Gastroesophageal sphincter (tissue), 4 donors: ENCODE data around the gene MRPL23. TPM values are rescaled to one million over a fixed set of nuclear protein-coding genes. Genes with fewer than 3 reads are reported as not detected.

Experiments used
- ATAC-seq: fragments of 150-250 bp; one replicate; pipeline ENCODE4 v1.9.1; 2016; ENCODE audit warnings: mild to moderate bottlenecking, moderate library complexity
- H3K27ac ChIP-seq, 4 donors: fragments of 200-600 bp; sonication (generic) in 3 of 4; 1 replicate in 3 of 4; 2 replicates in 1 of 4; pipeline ENCODE4 v1.5.1; 2016 to 2019
- H3K27me3 ChIP-seq: fragments of 200-600 bp; sonication (generic); one replicate; pipeline ENCODE4 v1.5.1; 2019
- H3K36me3 ChIP-seq, 2 donors: fragments of 200-600 bp; sonication (generic); one replicate each; pipeline ENCODE4 v1.5.1; 2019; ENCODE audit warnings: control low read depth in 1 of 2
- H3K4me1 ChIP-seq, 3 donors: fragments of 200-600 bp; sonication (generic); 1 replicate in 2 of 3; 2 replicates in 1 of 3; pipeline ENCODE4 v1.5.1; 2016 to 2019; ENCODE audit warnings: control low read depth in 2 of 3
- H3K4me3 ChIP-seq, 2 donors: fragments of 200-600 bp; sonication (generic); one replicate each; pipeline ENCODE4 v1.5.1; 2019; ENCODE audit warnings: mild to moderate bottlenecking in 1 of 2, moderate library complexity in 1 of 2
- H3K9me3 ChIP-seq, 3 donors: fragments of 200-600 bp; sonication (generic); one replicate each; pipeline ENCODE4 v1.5.1; 2017 to 2019; ENCODE audit warnings: control low read depth in 2 of 3
- EP300 ChIP-seq: sonication (generic); formaldehyde crosslinking; IDR thresholded peaks from one replicate; pipeline ENCODE4 v1.6.1; 2017; ENCODE audit warnings: antibody characterized with exemption, mild to moderate bottlenecking
- POLR2A ChIP-seq, 2 donors: fragments of 450-650 bp; IDR thresholded peaks; one replicate each; pipeline ENCODE4 v1.6.1; 2017; ENCODE audit warnings: antibody characterized with exemption in 2 of 2, mild to moderate bottlenecking in 2 of 2, moderate library complexity in 1 of 2
- POLR2AphosphoS5 ChIP-seq: sonication (generic); formaldehyde crosslinking; IDR thresholded peaks from one replicate; pipeline ENCODE4 v1.6.1; 2017; ENCODE audit warnings: antibody characterized with exemption
- WGBS, 2 donors: methylation state at CpG; one replicate each; pipeline ENCODE4 v1.1.5; 2018; ENCODE audit warnings: low coverage in 1 of 2; 5-methylcytosine and 5-hydroxymethylcytosine counted together
- total RNA-seq, 4 donors: library from RNA; depleted of rRNA; stranded (reverse); fragments of >200 nt; gene quantifications; one replicate each; pipeline ENCODE4 v1.1.0, GENCODE V29; 2016
- TF ChIP-seq, protein P1 (sequence below), 4 experiments: fragments of 200-600 bp in 2 of 4; fragments of 450-650 bp in 2 of 4; sonication (generic) in 1 of 4; IDR thresholded peaks; one replicate each; pipeline ENCODE4 v1.5.1; 2017 to 2019; ENCODE audit warnings: antibody characterized with exemption in 4 of 4, mild to moderate bottlenecking in 2 of 4, moderate library complexity in 2 of 4

MRPL23 gene
- total RNA-seq, 4 donors from 2014 or later, result 87.0 to 132 (median 106) TPM

DNA sequence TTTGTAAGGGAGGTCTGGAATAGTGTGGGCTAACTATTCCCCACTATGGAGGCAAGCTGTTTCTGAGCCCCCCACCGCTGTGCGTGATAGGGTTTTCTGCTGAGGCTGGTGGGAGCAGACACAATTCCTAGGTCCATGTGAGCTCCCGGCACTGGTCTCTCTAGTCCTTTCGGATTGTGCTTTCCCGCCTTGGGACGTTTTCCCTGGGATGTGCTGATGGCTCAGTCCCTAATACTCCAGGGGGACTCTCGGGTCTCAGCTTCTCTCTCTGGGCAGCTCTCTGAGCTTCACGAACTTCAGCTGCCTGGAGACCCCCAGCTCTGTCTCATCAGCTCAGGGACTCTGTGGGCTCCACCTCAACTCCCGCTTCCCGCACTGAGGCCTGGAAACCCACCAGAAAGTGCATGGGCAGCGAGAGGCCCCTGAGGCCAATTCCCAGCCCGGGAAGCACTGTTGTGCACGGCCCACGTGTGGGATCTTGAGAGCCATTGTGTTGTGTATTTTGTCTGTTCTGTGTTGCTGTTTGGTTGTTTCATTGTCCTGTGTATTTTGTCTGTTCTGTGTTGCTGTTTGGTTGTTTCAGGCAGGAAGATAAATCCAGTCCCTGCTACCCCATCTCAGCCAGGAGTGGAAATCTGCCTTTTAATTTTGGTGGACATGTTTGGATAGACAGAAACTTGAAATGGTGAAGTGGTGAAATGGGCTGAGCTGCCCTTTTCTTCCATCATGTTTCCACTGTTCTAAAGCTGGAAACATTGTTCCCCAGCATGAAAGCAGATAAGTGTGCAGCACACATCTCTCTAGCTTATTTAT lies 40.3 kb upstream of the MRPL23 start:
- Histone ChIP-seq H3K4me1 (peaks cover 0 to 31% (median 2%) of the 10 kb centered on the region in 3 donors), H3K9me3 (no peaks in the 10 kb centered on the region), H3K27ac (peak overlapping the region in 3 of 4 donors; percentile 63 to 80 (median 77)), H3K36me3 (no peaks in the 10 kb centered on the region), H3K27me3 (no peaks in the 10 kb centered on the region), H3K4me3 (no peak overlapping the region)
- WGBS, 2 donors, result 72% methylated on average over 11 of the region's 14 CpGs; no CpG with 5 or more reads in 1 of the 2 donors
- TF ChIP-seq EP300 (no peak), POLR2AphosphoS5 (no peak), POLR2A (IDR thresholded peaks at IDR 0.05) (no peak)
- TF ChIP-seq, protein P1, sequence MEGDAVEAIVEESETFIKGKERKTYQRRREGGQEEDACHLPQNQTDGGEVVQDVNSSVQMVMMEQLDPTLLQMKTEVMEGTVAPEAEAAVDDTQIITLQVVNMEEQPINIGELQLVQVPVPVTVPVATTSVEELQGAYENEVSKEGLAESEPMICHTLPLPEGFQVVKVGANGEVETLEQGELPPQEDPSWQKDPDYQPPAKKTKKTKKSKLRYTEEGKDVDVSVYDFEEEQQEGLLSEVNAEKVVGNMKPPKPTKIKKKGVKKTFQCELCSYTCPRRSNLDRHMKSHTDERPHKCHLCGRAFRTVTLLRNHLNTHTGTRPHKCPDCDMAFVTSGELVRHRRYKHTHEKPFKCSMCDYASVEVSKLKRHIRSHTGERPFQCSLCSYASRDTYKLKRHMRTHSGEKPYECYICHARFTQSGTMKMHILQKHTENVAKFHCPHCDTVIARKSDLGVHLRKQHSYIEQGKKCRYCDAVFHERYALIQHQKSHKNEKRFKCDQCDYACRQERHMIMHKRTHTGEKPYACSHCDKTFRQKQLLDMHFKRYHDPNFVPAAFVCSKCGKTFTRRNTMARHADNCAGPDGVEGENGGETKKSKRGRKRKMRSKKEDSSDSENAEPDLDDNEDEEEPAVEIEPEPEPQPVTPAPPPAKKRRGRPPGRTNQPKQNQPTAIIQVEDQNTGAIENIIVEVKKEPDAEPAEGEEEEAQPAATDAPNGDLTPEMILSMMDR (IDR thresholded peaks at IDR 0.05), result no peak
- no peak for ATAC-seq

DNA sequence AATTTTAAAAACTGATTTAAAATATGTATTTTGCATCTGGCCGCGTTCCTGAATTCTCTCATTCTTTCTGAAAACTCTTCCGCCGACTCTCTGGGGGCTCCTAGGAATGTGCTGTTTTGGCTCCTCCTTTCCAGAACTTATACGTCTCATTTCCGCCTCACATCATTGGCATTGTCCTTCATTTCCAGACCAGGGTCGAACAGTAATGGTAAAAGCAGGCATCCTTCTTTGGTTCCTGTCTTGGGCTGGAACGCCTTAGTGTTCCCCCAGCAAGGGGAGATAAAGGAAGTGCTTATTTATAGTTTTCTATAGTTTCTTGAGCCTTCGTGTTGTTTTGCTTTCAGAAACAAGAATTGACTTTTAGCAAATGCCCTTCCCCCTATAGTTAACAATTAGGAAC lies 38.5 kb upstream of the MRPL23 start:
- TF ChIP-seq EP300, result no peak
- no peak for TF ChIP-seq POLR2A (IDR thresholded peaks at IDR 0.05)
- TF ChIP-seq POLR2AphosphoS5, result no peak
- no peak for ATAC-seq
- peak overlapping the region in 1 of 2 donors; percentile 1 for H3K4me3 ChIP-seq
- peak overlapping the region in 3 of 4 donors; percentile 57 to 77 (median 63) for H3K27ac ChIP-seq
- 12 to 20% methylated on average over 7 to 9 of the region's 9 CpGs for WGBS, 2 donors
- H3K4me1 ChIP-seq, result peaks cover 0 to 31% (median 2%) of the 10 kb centered on the region in 3 donors
- no peaks in the 10 kb centered on the region for H3K27me3 ChIP-seq
- H3K9me3 ChIP-seq, result no peaks in the 10 kb centered on the region
- H3K36me3 ChIP-seq, result no peaks in the 10 kb centered on the region

DNA sequence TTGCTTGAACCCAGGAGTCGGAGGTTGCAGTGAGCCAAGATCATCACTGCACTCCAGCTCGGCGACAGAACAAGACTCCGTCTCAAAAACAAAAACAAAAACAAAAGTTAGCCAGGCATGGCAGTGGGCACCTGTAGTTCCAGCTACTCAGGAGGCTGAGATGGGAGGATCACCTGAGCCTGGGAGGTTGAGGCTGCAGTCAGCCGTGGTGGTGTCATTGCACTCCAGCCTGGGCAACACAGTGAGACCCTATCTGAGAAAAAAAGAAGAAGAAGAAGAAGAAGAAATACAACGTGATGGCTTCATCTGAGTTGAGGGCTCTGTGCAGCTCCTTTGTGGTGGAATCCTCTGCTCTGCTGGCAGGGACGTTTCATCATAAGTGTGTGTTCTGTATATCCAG lies 37.6 kb upstream of the MRPL23 start:
- H3K4me1 ChIP-seq, result peaks cover 0 to 31% (median 2%) of the 10 kb centered on the region in 3 donors
- H3K4me3 ChIP-seq, result no peak overlapping the region
- 93 to 96% methylated on average over 4 to 7 of the region's 7 CpGs for WGBS, 2 donors
- H3K27ac ChIP-seq, result peak overlapping the region in 3 of 4 donors; percentile 57 to 77 (median 63)
- no peaks in the 10 kb centered on the region for H3K9me3 ChIP-seq
- H3K36me3 ChIP-seq, result no peaks in the 10 kb centered on the region
- TF ChIP-seq POLR2A (IDR thresholded peaks at IDR 0.05) (no peak), EP300 (no peak), POLR2AphosphoS5 (no peak)
- TF ChIP-seq, protein P1 (IDR thresholded peaks at IDR 0.05), result no peak
- H3K27me3 ChIP-seq, result no peaks in the 10 kb centered on the region
- ATAC-seq, result no peak

- ATAC-seq, result no peak
- WGBS, 2 donors, result 74 to 77% methylated on average over 10 to 13 of the region's 13 CpGs
- no peak overlapping the region for H3K4me3 ChIP-seq
- no peaks in the 10 kb centered on the region for H3K9me3 ChIP-seq
- no peak for TF ChIP-seq POLR2A (IDR thresholded peaks at IDR 0.05)
- TF ChIP-seq EP300, result no peak
- TF ChIP-seq, protein P1 (IDR thresholded peaks at IDR 0.05), result no peak
- TF ChIP-seq POLR2AphosphoS5, result no peak
- H3K36me3 ChIP-seq, result no peaks in the 10 kb centered on the region
- no peak overlapping the region for H3K27ac ChIP-seq
- H3K4me1 ChIP-seq, result peaks cover 0 to 20% (median 4%) of the 10 kb centered on the region in 3 donors
- H3K27me3 ChIP-seq, result no peaks in the 10 kb centered on the region
Measured at GRCh38 chr11:1912289-1912878, 34.7 kb upstream of the MRPL23 start.

DNA sequence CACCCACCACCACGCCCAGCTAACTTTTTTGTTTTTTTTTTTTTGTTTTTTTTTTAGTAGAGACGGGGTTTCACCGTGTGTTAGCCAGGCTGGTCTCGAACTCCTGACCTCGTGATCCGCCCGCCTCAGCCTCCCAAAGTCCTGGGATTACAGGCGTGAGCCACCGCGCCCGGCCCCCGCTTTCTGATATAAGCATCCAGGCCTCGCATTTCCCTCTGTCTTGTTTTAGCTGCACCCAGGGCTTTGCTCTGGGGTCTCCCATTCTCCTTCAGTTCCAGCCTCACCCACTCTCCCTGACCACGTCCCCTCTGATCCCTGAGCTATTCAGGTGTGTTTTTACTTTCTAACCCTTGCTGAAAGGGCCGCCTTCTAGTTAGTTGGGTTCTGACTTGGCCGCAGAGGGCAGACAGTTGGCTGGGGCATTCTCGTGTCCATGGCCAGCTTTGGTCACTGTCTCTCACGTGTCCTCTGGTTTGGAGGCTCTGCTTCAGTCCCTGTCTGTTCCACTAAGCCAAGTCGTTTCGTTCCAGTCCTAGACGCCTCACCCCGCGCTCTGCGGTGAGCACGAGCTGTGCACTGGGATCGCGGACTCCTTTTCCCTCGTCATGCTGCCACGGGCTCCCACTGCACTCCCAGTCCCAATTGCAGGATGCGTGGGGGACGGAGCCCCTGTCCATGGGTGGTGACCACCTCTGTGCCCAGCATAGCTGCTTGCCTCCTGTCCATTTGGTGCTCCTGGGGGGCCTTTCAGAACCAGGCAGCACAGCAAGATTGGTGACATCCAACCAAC lies 33.7 kb upstream of the MRPL23 start:
- no peaks in the 10 kb centered on the region for H3K27me3 ChIP-seq
- WGBS, 2 donors, result 91 to 95% methylated on average over 9 to 20 of the region's 31 CpGs
- no peak overlapping the region for H3K27ac ChIP-seq
- H3K36me3 ChIP-seq, result no peaks in the 10 kb centered on the region
- TF ChIP-seq EP300, result no peak
- no peak for TF ChIP-seq POLR2A (IDR thresholded peaks at IDR 0.05)
- TF ChIP-seq POLR2AphosphoS5, result no peak
- TF ChIP-seq, protein P1 (IDR thresholded peaks at IDR 0.05), result no peak
- no peak overlapping the region for H3K4me3 ChIP-seq
- no peaks in the 10 kb centered on the region for H3K9me3 ChIP-seq
- peaks cover 0 to 11% (median 6%) of the 10 kb centered on the region in 3 donors for H3K4me1 ChIP-seq
- no peak for ATAC-seq
